GM18511 (cell line): Measurements from ENCODE around the gene CXCL5.
"Not testable (repeated sequence)": the region's sequence is repeated elsewhere in the genome, so short reads cannot be mapped to it uniquely, and the experiment has no call there.

Source experiments
- ATAC-seq: cut with Tn5 transposase; IDR thresholded peaks from one replicate; pipeline ENCODE4 v1.9.1; 2021; ENCODE audit warnings: mild to moderate bottlenecking, moderate library complexity; ENCODE audit not compliant: unreplicated experiment

Gene CXCL5

GRCh38 chr4:74015126-74015780 is 16.8 kb upstream of the CXCL5 start:
- ATAC-seq = no peak

- no peak for ATAC-seq
Measured at GRCh38 chr4:74014332-74014731, 15.9 kb upstream of the CXCL5 start.

DNA sequence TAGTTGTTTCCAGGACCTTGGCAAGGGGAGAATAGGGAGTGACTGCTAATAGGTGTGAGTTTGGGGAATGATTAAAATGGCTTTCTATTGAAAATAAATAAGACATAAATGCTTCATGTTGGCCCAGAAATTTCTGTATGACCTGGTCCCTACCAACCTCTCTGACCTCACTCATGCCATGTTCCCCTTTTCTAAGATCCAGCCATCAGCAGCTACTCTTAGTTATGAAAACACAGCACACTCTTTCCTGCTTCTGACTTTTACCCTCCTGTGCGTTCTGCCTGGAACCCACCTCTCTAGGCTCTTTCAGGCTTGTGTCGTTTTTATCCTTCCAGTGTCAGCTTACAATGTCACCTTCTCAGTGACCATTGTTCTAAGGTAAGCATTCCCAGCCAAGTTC is 14.8 kb upstream of the CXCL5 start:
- no peak for ATAC-seq

- no peak for ATAC-seq
Measured at GRCh38 chr4:74012130-74012529, 13.7 kb upstream of the CXCL5 start.

- no peak for ATAC-seq
Measured at GRCh38 chr4:74009307-74009706, 10.8 kb upstream of the CXCL5 start.

DNA sequence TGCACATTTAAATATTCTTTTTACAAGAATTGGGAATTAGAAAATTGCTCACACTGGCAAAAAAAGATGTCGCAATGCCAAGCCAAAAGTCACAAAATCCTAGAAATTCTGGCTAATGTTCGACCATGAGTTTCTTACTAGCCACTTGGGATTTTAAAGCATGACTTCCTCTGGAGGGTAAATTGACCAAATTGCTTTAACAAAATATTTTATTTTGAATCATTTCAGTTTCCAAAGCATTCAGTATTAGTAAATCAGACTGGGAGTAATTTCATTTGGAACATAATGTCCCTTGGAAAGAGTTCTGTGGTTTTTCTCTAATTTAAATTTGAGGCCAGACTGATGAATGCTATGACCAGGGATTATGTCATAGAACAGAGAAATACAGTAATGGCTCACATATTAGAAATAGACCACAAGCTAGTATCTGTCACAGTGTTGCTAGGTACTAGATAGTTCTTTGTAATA is 7.6 kb upstream of the CXCL5 start:
- no peak for ATAC-seq

GRCh38 chr4:74005528-74005927 is 7.1 kb upstream of the CXCL5 start:
- no peak for ATAC-seq

DNA sequence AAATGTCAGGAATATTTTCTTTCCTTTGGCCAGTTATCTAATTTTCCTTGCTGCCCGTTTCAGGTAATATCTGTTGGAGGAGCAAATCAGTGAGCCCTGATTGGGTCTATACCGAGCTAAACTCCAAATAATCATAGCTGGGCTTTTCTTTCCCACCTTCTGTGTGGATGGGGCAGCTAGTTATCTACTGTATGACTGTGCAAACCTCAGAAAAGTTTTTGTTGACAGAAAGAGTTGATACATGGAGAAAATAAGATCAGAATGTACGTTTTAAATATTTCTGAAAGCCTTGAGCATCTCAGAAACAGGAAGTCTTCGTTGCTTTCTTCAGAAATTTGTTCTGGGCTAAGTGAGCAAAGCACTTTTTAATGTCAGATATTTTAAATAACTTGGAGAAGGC is 6.2 kb upstream of the CXCL5 start:
- no peak for ATAC-seq

- no peak for ATAC-seq
Measured at GRCh38 chr4:74000301-74000700, 1.8 kb upstream of the CXCL5 start.

- no peak for ATAC-seq
Measured at GRCh38 chr4:73992050-73992449, 6.4 kb downstream of the CXCL5 start.

DNA sequence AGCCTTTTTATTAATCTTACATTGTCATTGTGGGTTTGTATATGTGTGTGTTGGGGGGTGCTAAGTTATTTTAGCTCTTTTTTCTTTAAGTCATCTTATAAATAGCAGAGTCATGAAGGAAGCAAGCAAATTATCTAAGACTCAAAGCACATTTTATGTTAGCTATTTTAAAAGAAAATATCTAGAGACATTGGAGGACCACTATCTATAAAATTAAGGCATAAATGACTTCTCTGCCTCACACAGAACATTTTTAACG is 6.8 kb downstream of the CXCL5 start:
- no peak for ATAC-seq

GRCh38 chr4:73990988-73991741 is 7.3 kb downstream of the CXCL5 start:
- no peak for ATAC-seq

DNA sequence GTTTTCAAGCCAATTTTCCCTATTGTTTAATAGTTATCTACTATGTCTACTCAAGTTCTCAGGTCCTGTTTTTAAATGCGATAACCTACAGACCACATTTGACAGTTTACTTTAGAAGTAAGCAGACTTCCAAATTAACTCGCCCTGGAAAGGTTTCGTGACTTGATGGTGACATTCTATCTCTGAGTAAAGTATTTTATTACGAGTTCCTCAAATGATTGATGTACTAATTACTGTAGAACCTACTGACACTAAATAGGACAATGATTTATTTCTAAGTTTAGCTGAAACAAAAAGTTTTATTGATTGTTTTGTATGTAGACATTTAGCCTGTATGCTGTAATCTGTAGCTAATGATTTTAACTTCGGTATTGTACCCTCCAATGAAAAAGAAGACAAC is 8.5 kb downstream of the CXCL5 start:
- no peak for ATAC-seq

DNA sequence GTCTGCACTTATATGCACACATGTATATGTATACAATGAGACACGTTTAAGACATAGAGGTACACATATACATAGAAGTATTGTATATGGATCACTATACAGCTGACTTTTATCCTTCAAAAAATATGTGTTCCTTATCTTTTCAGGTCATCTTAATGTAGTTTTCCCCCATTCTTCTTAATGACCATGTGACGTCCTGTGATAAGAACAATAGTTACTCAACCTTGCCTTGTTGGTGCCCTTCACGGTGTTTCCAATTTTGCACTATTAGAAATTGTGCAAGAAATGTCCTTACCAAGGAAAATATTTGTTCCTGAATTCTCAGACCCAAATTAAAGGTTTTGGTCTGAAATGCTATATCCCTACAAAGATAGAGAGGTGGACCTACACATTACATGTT is 9.4 kb downstream of the CXCL5 start:
- ATAC-seq = no peak

- no peak for ATAC-seq
Measured at GRCh38 chr4:73988061-73988460, 10.4 kb downstream of the CXCL5 start, which contains the start of gene PPBP. TSS of gene PPBP (minus strand) at chr4:73988190. CDS start at chr4:73988103, 87 bp downstream.

DNA sequence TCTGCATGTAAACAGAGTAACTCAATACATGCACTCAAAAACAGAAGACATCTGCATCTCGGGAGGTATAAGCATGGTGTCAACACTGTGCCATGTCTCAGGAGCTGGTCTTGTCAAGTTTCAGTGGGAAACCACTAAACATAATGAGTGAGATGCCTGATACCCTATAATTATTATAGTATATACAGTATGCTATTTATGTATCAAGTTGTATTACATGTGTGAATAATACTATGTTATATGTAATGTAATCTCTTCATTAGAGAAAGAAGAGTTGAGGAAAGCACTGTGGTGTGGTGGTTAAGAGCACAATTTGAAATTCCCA is 13.0 kb downstream of the CXCL5 start:
- ATAC-seq = no peak

GRCh38 chr4:73984736-73985527 is 13.5 kb downstream of the CXCL5 start:
- ATAC-seq = no peak

DNA sequence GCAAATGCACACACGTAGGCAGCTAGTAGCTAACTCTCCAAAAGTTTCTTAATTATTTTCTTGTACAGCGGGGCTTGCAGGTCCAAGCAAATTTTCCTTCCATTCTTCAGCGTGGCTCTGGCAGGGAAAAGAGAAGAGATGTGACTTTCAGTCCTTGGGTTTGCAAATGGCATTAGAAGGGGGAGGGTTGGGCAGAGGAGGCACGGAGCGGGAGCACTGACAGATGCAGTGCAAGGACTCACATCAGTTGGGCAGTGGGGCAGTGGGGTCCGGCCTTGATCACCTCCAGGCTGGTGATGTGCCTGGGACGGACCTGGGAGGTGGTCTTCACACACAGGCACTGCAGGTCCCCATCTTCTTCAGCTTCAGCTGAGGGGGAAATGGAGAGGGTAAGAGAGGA is 17.3 kb downstream of the CXCL5 start:
- not testable (repeated sequence) for ATAC-seq

DNA sequence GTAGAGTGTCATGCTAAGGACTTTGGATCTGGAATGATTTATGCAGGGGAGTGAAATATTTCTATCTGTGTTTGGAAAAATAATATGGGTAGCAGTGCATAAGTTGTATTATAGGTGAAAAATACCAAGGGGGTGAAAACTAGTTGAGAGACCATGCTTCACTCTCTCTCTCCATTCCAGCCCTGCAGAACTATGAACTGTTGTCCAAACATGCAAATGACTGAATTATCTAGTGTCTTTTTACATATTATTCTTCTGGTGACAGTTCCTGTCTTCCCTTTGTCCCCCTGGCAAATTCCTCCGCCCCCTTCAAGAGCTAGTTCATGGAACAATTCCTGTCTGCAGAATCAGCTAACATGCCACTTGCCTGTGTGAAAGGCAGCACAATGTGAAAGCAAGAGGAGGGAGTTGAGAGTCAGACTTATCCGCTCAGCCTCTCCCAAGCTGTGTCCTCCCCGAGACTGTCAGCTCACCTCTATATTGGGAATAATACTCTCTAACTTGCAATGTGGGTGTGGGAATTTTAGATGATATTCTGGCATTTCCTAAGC is 19.0 kb downstream of the CXCL5 start:
- ATAC-seq = no peak

- no peak for ATAC-seq
Measured at GRCh38 chr4:73978886-73979285, 19.6 kb downstream of the CXCL5 start.

GRCh38 chr4:73976716-73977115 is 21.8 kb downstream of the CXCL5 start:
- ATAC-seq = no peak

DNA sequence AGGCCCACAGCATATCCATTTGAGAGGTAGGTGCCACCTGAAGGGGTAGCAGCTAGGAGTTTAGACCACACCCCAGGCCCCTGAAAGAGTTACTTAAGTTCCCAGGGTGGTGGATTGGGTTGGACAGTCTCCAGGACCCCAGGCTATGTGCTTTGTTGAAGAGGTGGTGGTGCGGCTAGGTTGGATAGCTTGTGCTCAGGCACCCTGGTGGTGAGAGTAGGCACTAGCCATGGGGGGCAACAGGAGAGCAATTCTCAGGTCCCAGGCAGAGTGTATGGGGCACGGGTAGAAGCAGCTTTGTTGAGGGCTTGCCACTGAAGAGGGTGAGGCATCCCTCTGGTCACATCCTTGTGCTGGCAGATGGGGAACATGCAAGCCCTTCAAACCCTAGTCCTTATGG is 22.3 kb downstream of the CXCL5 start:
- ATAC-seq = no peak
